Neuronal stem cell (in vitro differentiated cells): ENCODE data around the gene MAPK8IP2.
A peak's percentile ranks its signal among the peaks of the same experiment; 100 is the strongest.

Source experiments
- DNase-seq: peaks from one replicate; pipeline ENCODE4 v3.0.0-alpha.2; 2013; ENCODE audit warnings: low spot score
- H2AFZ ChIP-seq: one replicate; pipeline ENCODE4 v1.6.1; 2013; ENCODE audit warnings: mild to moderate bottlenecking, low read length, inconsistent platforms
- H2AK5ac ChIP-seq: 2 replicates; pipeline ENCODE4 v1.6.1; 2013; ENCODE audit warnings: low read depth, mild to moderate bottlenecking, inconsistent platforms, low read length, moderate library complexity, mixed read lengths
- H2BK120ac ChIP-seq: 2 replicates; pipeline ENCODE4 v1.6.1; 2013; ENCODE audit warnings: low read depth, mild to moderate bottlenecking, inconsistent platforms, low read length, moderate library complexity, mixed read lengths
- H2BK12ac ChIP-seq: one replicate; pipeline ENCODE4 v1.6.1; 2013; ENCODE audit warnings: low read length, inconsistent platforms
- H2BK15ac ChIP-seq: 2 replicates; pipeline ENCODE4 v1.6.1; 2013; ENCODE audit warnings: mild to moderate bottlenecking, low read length, inconsistent platforms, mixed read lengths
- H2BK5ac ChIP-seq: one replicate; pipeline ENCODE4 v1.6.1; 2013; ENCODE audit warnings: inconsistent platforms, mild to moderate bottlenecking, low read length, moderate library complexity
- H3K14ac ChIP-seq: one replicate; pipeline ENCODE4 v1.6.1; 2013; ENCODE audit warnings: low read length, inconsistent platforms
- H3K18ac ChIP-seq: 2 replicates; pipeline ENCODE4 v1.6.1; 2013; ENCODE audit warnings: low read length, inconsistent platforms
- H3K23ac ChIP-seq: 2 replicates; pipeline ENCODE4 v1.6.1; 2013; ENCODE audit warnings: low read depth, mild to moderate bottlenecking, mixed read lengths, low read length, inconsistent platforms; ENCODE audit not compliant: poor library complexity
- H3K27ac ChIP-seq: replicated peaks from 3 replicates; pipeline ENCODE4 v1.5.1; 2013; ENCODE audit warnings: low read length, inconsistent platforms
- H3K27me3 ChIP-seq, 3 experiments: 2 replicates each; pipeline ENCODE4 v1.6.1; 2013; ENCODE audit warnings: low read length in 3 of 3, mild to moderate bottlenecking in 2 of 3, inconsistent platforms in 1 of 3, low read depth in 1 of 3, mixed read lengths in 1 of 3, moderate library complexity in 1 of 3; ENCODE audit not compliant: control insufficient read depth in 3 of 3, insufficient read depth in 3 of 3
- H3K36me3 ChIP-seq, 2 donors: replicated peaks in 1 of 2; 2 replicates each; pipeline ENCODE4 v1.6.1; 2013; ENCODE audit warnings: low read length in 2 of 2; ENCODE audit not compliant: control insufficient read depth in 2 of 2, insufficient read depth in 2 of 2
- H3K4ac ChIP-seq: 2 replicates; pipeline ENCODE4 v1.6.1; 2013; ENCODE audit warnings: inconsistent platforms, mild to moderate bottlenecking, low read length, moderate library complexity
- H3K4me1 ChIP-seq, 2 donors: 1 replicate in 1 of 2; 2 replicates in 1 of 2; pipeline ENCODE4 v1.6.1; 2013; ENCODE audit warnings: low read length in 2 of 2, low read depth in 1 of 2; ENCODE audit not compliant: control insufficient read depth in 2 of 2, insufficient read depth in 1 of 2
- H3K4me2 ChIP-seq: one replicate; pipeline ENCODE4 v1.6.1; 2013; ENCODE audit warnings: mild to moderate bottlenecking, low read length, inconsistent platforms; ENCODE audit not compliant: insufficient read depth, poor library complexity, severe bottlenecking
- H3K4me3 ChIP-seq, 2 donors: 2 replicates each; pipeline ENCODE4 v1.5.1; 2013; ENCODE audit warnings: low read length in 2 of 2, mild to moderate bottlenecking in 2 of 2, inconsistent platforms in 1 of 2, moderate library complexity in 1 of 2
- H3K79me1 ChIP-seq: one replicate; pipeline ENCODE4 v1.6.1; 2013; ENCODE audit warnings: low read depth, mild to moderate bottlenecking, inconsistent platforms, low read length, moderate library complexity
- H3K9ac ChIP-seq: one replicate; pipeline ENCODE4 v1.6.1; 2013; ENCODE audit warnings: mild to moderate bottlenecking, low read depth, low read length, inconsistent platforms; ENCODE audit not compliant: poor library complexity
- H3K9me3 ChIP-seq, 2 donors: replicated peaks in 1 of 2; 2 replicates each; pipeline versions ENCODE3 to v1.6.1; 2013; ENCODE audit warnings: low read length in 2 of 2, mild to moderate bottlenecking in 2 of 2, inconsistent platforms in 1 of 2, low read depth in 1 of 2, mixed read lengths in 1 of 2, moderate library complexity in 1 of 2; ENCODE audit not compliant: control insufficient read depth in 2 of 2, insufficient read depth in 1 of 2
- H4K8ac ChIP-seq: one replicate; pipeline ENCODE4 v1.6.1; 2013; ENCODE audit warnings: low read depth, mild to moderate bottlenecking, inconsistent platforms, low read length, moderate library complexity
- H4K91ac ChIP-seq: one replicate; pipeline ENCODE4 v1.6.1; 2013; ENCODE audit warnings: low read length, low read depth, mild to moderate bottlenecking, inconsistent platforms; ENCODE audit not compliant: poor library complexity
- WGBS, 2 donors: extraction: QIAGEN DNeasy Blood & Tissue Kit; methylation state at CpG; one replicate each; pipeline ENCODE4 v1.1.7; 2013; ENCODE audit warnings: missing lambda C conversion rate in 2 of 2, mixed read lengths in 1 of 2; ENCODE audit not compliant: insufficient read length in 2 of 2, insufficient replicate concordance in 1 of 2; ENCODE audit errors: extremely low coverage in 2 of 2; 5-methylcytosine and 5-hydroxymethylcytosine counted together

Gene MAPK8IP2

DNA sequence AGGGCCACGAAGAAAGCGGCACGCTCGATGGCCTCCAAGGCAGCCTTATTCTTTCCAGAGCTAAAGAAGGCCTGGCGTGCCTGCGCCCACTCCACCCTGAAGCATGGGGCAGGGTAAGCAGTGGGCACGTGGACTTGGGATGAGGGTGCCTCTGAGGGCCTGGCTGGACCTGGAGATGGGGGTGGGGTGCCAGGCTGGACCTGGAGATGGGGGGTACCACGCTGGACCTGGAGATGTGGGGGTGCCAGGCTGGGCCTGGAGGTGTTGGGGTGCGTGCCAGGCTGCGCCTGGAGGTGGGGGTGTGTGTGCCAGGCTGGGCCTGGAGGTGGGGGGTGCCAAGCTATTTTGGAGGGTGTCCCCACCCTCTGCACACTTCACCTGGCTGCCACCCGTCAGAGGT, 27.6 kb upstream of the MAPK8IP2 start:
- Histone ChIP-seq H3K18ac (no peak overlapping the region), H2BK5ac (peak overlapping the region; percentile 22), H2AFZ (no peak overlapping the region), H3K9me3 (no peaks in the 10 kb centered on the region), H3K4me2 (no peak overlapping the region), H3K4me1 (no peaks in the 10 kb centered on the region), H4K91ac (no peak overlapping the region), H3K9ac (no peak overlapping the region), H2BK12ac (no peak overlapping the region), H3K23ac (peak overlapping the region; percentile 52), H3K4ac (peak overlapping the region; percentile 37), H3K27me3 (no peaks in the 10 kb centered on the region), H2BK120ac (no peak overlapping the region), H2AK5ac (no peak overlapping the region), H3K4me3 (peak overlapping the region in 1 of 2 donors; percentile 22), H3K79me1 (peaks cover 4% of the 10 kb centered on the region), H3K36me3 (peaks cover 70 to 75% of the 10 kb centered on the region in 2 donors), H3K27ac (no peak overlapping the region), H4K8ac (peak overlapping the region; percentile 92), H2BK15ac (no peak overlapping the region), H3K14ac (no peak overlapping the region)
- no CpG with 5 or more reads among the region's 11 CpGs for WGBS, 2 donors
- no peak for DNase-seq

DNA sequence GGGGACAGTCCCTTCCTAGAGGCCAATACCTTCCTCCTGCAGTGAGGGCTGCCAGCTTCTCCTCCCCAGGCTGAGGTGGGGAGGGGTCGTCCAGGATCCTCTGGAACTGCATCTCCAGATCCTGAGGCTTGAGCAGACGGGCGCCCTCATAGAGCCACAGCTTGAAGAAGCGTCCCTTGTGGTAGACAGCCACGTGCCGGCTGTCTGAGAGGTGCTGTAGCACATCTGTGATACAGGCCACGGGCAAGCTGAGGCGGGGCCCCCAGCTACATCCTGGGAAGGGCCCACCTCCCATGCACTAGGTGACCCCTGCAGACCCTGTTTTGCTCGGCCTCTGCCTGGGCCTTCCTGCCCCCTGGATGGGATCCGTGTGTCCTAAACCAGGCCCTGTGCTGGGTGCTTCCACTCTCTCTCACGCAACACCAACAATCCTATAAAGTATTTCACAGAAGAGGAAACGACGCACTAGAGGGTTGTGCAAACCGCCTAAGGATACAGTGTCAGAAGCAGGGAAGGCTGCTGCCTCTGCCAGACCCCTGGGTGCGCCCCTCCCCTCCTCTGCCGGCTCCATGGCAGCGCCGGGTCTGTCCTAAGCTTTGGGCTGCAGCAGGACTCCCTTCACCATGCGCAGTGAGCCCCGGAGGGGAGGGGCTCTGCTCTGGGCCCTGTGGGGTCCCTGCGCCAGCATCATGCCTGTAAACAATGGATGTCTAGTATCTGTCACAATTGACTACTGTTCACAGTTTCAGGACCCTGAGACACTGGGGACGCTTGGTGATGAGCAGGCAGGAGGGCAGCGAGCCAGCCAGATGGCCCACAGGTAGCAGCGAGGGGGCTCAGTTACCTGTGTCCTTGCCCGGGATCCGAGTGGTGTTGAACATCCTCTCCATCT, 26.9 kb upstream of the MAPK8IP2 start:
- H3K79me1 ChIP-seq, result peaks cover 4% of the 10 kb centered on the region

DNA sequence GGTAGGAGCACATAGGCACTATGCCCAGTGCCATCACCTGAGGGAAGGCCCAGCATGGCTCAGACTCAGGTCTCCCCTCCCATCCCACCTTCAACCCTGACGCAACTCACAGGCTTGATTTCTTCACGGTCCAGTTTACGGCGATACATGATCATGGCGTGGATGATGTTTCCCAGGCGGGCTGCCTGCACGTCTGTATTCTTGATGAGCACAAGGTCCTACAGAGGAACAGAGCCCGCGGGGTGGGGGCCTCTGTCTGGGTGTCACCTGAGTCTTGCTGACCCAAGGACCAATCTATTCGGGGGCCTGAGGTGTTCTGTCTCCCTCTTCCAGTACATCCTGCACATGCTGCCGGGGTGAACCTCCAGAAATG, 26.2 kb upstream of the MAPK8IP2 start:
- no CpG with 5 or more reads among the region's 11 CpGs for WGBS, 2 donors
- H3K4me3 ChIP-seq, result no peak overlapping the region
- no peak for DNase-seq
- no peak overlapping the region for H2BK5ac ChIP-seq
- H3K18ac ChIP-seq, result no peak overlapping the region
- H3K9ac ChIP-seq, result no peak overlapping the region
- H4K91ac ChIP-seq, result no peak overlapping the region
- no peak overlapping the region for H3K14ac ChIP-seq
- H3K23ac ChIP-seq, result no peak overlapping the region
- H2BK120ac ChIP-seq, result no peak overlapping the region
- H3K36me3 ChIP-seq, result peaks cover 64 to 75% of the 10 kb centered on the region in 2 donors
- H3K9me3 ChIP-seq, result no peaks in the 10 kb centered on the region
- H2BK12ac ChIP-seq, result no peak overlapping the region
- H2BK15ac ChIP-seq, result no peak overlapping the region
- no peaks in the 10 kb centered on the region for H3K4me1 ChIP-seq
- no peak overlapping the region for H2AK5ac ChIP-seq
- H3K27me3 ChIP-seq, result no peaks in the 10 kb centered on the region
- H3K79me1 ChIP-seq, result peaks cover 4% of the 10 kb centered on the region
- no peak overlapping the region for H2AFZ ChIP-seq
- no peak overlapping the region for H4K8ac ChIP-seq
- H3K4ac ChIP-seq, result peak overlapping the region; percentile 37
- no peak overlapping the region for H3K27ac ChIP-seq
- no peak overlapping the region for H3K4me2 ChIP-seq

More for the DNA sequence above, 26.9 kb upstream of the MAPK8IP2 start:
- Histone ChIP-seq H3K4ac (peak overlapping the region; percentile 37), H3K14ac (no peak overlapping the region), H3K4me1 (no peaks in the 10 kb centered on the region), H2BK12ac (no peak overlapping the region), H3K36me3 (peaks cover 67 to 75% of the 10 kb centered on the region in 2 donors), H3K4me2 (no peak overlapping the region), H3K18ac (no peak overlapping the region), H3K9me3 (no peaks in the 10 kb centered on the region), H2BK5ac (no peak overlapping the region), H3K9ac (no peak overlapping the region), H4K8ac (no peak overlapping the region), H2AK5ac (no peak overlapping the region), H3K27me3 (no peaks in the 10 kb centered on the region), H3K27ac (no peak overlapping the region), H2BK15ac (no peak overlapping the region), H3K23ac (peak overlapping the region; percentile 52), H4K91ac (no peak overlapping the region), H2AFZ (no peak overlapping the region), H2BK120ac (no peak overlapping the region), H3K4me3 (no peak overlapping the region)
- DNase-seq, result no peak
- no CpG with 5 or more reads among the region's 26 CpGs for WGBS, 2 donors

DNA sequence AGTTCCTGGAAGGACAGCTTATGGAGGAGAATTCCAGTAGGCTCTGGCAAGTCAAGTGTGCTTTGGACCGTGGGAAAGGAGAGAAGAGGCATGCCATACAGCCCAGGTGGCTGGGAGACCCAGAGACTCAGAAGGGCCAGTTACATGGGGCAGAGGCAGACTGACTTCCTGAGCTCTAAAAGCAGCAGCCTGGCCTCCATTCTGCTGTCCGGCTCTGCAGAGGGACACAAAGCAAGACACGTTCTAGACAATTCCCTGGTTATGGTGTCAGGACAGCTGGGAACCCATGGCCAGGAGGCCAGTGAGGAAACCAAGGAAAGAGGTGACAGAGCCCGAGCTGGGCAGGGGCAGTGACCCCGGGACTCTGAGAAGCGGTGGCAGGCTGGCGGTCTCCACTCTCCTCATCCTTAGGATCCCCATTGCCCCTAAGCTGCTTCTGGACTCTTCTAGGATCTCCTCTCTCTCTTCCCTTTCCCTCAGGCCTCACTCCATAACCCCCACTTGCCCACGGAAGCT, 25.1 kb upstream of the MAPK8IP2 start:
- no peak overlapping the region for H4K91ac ChIP-seq
- no peak for DNase-seq
- peaks cover 4% of the 10 kb centered on the region for H3K79me1 ChIP-seq
- no peak overlapping the region for H3K4me2 ChIP-seq
- no peak overlapping the region for H3K14ac ChIP-seq
- H3K27ac ChIP-seq, result no peak overlapping the region
- H3K4ac ChIP-seq, result no peak overlapping the region
- H2AFZ ChIP-seq, result no peak overlapping the region
- H3K18ac ChIP-seq, result no peak overlapping the region
- no CpG with 5 or more reads among the region's 8 CpGs for WGBS, 2 donors
- no peak overlapping the region for H4K8ac ChIP-seq
- no peaks in the 10 kb centered on the region for H3K9me3 ChIP-seq
- H3K23ac ChIP-seq, result no peak overlapping the region
- H2BK5ac ChIP-seq, result no peak overlapping the region
- no peak overlapping the region for H2BK120ac ChIP-seq
- no peak overlapping the region for H2BK15ac ChIP-seq
- H3K27me3 ChIP-seq, result no peaks in the 10 kb centered on the region
- no peak overlapping the region for H2AK5ac ChIP-seq
- peaks cover 64 to 75% of the 10 kb centered on the region in 2 donors for H3K36me3 ChIP-seq
- no peaks in the 10 kb centered on the region for H3K4me1 ChIP-seq
- H3K4me3 ChIP-seq, result no peak overlapping the region
- no peak overlapping the region for H2BK12ac ChIP-seq
- H3K9ac ChIP-seq, result no peak overlapping the region
